ENCODE measurements around the gene HTR2A.

HTR2A gene

GRCh38 chr13:46803586-46803985 lies 93.3 kb downstream of the HTR2A start:
- DNase-seq, result no peak

- no peak for DNase-seq
Observed at GRCh38 chr13:46801858-46802257, 95.0 kb downstream of the HTR2A start.

- DNase-seq, result no peak
Observed at GRCh38 chr13:46799139-46799538, 97.7 kb downstream of the HTR2A start.

- no peak for DNase-seq
Observed at GRCh38 chr13:46797501-46798237, 99.2 kb downstream of the HTR2A start.

- DNase-seq, result peak; percentile 90
Observed at GRCh38 chr13:46796515-46797474, 100.1 kb downstream of the HTR2A start, which contains the start of gene ESD. Gene ESD (minus strand): TSS chr13:46797161. CDS start chr13:46791413, 5,748 bp downstream.

- DNase-seq, result no peak
Observed at GRCh38 chr13:46796129-46796514, 100.7 kb downstream of the HTR2A start.

- DNase-seq, result no peak
Observed at GRCh38 chr13:46795321-46795720, 101.5 kb downstream of the HTR2A start.

GRCh38 chr13:46783504-46783903 lies 113.3 kb downstream of the HTR2A start:
- no peak for DNase-seq

GRCh38 chr13:46782691-46783090 lies 114.2 kb downstream of the HTR2A start:
- no peak for DNase-seq

- no peak for DNase-seq
Observed at GRCh38 chr13:46782066-46782465, 114.8 kb downstream of the HTR2A start.
